HEK293T (cell line): ENCODE results near the gene AKAP4.

Source experiments
- CTCF ChIA-PET: fragments of 350-600 bp; formaldehyde crosslinking; extraction: SDS; loops from one replicate; lab custom pipeline; 2021; ENCODE audit warnings: antibody characterized with exemption, inconsistent platforms; lab: Yijun Ruan, JAX
- POLR2A ChIA-PET: fragments of 350-600 bp; formaldehyde crosslinking; extraction: SDS; loops from one replicate; lab custom pipeline; 2020; ENCODE audit warnings: antibody characterized with exemption, inconsistent platforms; lab: Yijun Ruan, JAX
- DNase-seq: peaks from one replicate; pipeline ENCODE4 v3.0.0; 2012; ENCODE audit warnings: mixed read lengths; ENCODE audit errors: extremely low spot score
- ARNT ChIP-seq: fragments of 450-650 bp; IDR thresholded peaks from 2 replicates; pipeline ENCODE4 v1.6.1; 2017; ENCODE audit warnings: mild to moderate bottlenecking
- BHLHE40 ChIP-seq: fragments of 450-650 bp; IDR thresholded peaks from 2 replicates; pipeline ENCODE4 v1.6.1; 2016; ENCODE audit warnings: mild to moderate bottlenecking, moderate library complexity, borderline replicate concordance
- CTBP1 ChIP-seq: fragments of 450-650 bp; IDR thresholded peaks from 2 replicates; pipeline ENCODE4 v1.6.1; 2016; ENCODE audit warnings: borderline replicate concordance
- ELF4 ChIP-seq: fragments of 450-650 bp; IDR thresholded peaks from 2 replicates; pipeline ENCODE4 v1.6.1; 2017; ENCODE audit warnings: antibody characterized with exemption
- FOXA1 ChIP-seq: fragments of 450-650 bp; IDR thresholded peaks from 2 replicates; pipeline ENCODE4 v1.6.1; 2016; ENCODE audit warnings: mild to moderate bottlenecking
- FOXK2 ChIP-seq: fragments of 450-650 bp; IDR thresholded peaks from 2 replicates; pipeline ENCODE4 v1.6.1; 2016; ENCODE audit warnings: mild to moderate bottlenecking
- FOXM1 ChIP-seq: fragments of 450-650 bp; IDR thresholded peaks from 2 replicates; pipeline ENCODE4 v1.6.1; 2017; ENCODE audit warnings: mild to moderate bottlenecking, borderline replicate concordance
- HDGF ChIP-seq: fragments of 450-650 bp; IDR thresholded peaks from 2 replicates; pipeline ENCODE4 v1.6.1; 2017; ENCODE audit warnings: antibody characterized with exemption, borderline replicate concordance
- L3MBTL2 ChIP-seq: fragments of 450-650 bp; conservative IDR thresholded peaks from 2 replicates; pipeline ENCODE4 v1.6.1; 2016; ENCODE audit warnings: mild to moderate bottlenecking
- LEF1 ChIP-seq: fragments of 450-650 bp; IDR thresholded peaks from 2 replicates; pipeline ENCODE4 v1.6.1; 2017; ENCODE audit warnings: mild to moderate bottlenecking, borderline replicate concordance
- NFRKB ChIP-seq: fragments of 450-650 bp; IDR thresholded peaks from 2 replicates; pipeline ENCODE4 v1.6.1; 2016; ENCODE audit warnings: mild to moderate bottlenecking, moderate library complexity
- SP1 ChIP-seq: fragments of 450-650 bp; IDR thresholded peaks from 2 replicates; pipeline ENCODE4 v1.6.1; 2017
- SUZ12 ChIP-seq: fragments of 450-650 bp; IDR thresholded peaks from 2 replicates; pipeline ENCODE4 v1.6.1; 2016; ENCODE audit warnings: mild to moderate bottlenecking
- TARDBP ChIP-seq: fragments of 450-650 bp; IDR thresholded peaks from 2 replicates; pipeline ENCODE4 v1.6.1; 2016
- ZNF384 ChIP-seq: fragments of 450-650 bp; IDR thresholded peaks from 2 replicates; pipeline ENCODE4 v1.6.1; 2016
- TF ChIP-seq, protein P1 (sequence below): fragments of 450-650 bp; IDR thresholded peaks from 2 replicates; pipeline ENCODE4 v1.6.1; 2016

AKAP4 gene

DNA sequence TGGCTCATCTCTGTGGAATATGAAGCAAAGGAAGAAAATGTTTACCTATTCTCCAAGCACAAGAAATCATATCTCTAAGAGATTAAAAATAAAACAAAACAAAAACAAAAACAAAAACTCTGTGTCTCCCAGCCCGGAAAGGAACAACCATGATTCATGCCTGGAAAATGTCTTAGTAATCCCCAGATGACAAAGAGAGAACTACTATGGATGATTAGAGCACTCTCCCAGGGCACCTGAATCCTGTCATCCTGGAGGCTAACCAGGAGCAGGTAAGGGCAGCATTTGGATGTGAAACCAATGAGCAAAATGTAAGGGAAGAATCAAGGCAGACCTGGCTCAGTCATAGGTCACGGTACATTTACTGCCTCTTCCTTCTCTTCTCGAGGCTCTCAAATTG lies 1.7 kb upstream of the AKAP4 start:
- no peak for DNase-seq
- POLR2A ChIA-PET: no interaction called here
- CTCF ChIA-PET: no interaction called here
- no peak for TF ChIP-seq ZNF384
- TF ChIP-seq FOXA1: no peak
- no peak for TF ChIP-seq FOXM1
- no peak for TF ChIP-seq SUZ12
- no peak for TF ChIP-seq ARNT
- TF ChIP-seq BHLHE40: no peak
- no peak for TF ChIP-seq NFRKB
- TF ChIP-seq LEF1: no peak
- TF ChIP-seq TARDBP: no peak
- TF ChIP-seq CTBP1: no peak
- no peak for TF ChIP-seq SP1
- TF ChIP-seq, protein P1, sequence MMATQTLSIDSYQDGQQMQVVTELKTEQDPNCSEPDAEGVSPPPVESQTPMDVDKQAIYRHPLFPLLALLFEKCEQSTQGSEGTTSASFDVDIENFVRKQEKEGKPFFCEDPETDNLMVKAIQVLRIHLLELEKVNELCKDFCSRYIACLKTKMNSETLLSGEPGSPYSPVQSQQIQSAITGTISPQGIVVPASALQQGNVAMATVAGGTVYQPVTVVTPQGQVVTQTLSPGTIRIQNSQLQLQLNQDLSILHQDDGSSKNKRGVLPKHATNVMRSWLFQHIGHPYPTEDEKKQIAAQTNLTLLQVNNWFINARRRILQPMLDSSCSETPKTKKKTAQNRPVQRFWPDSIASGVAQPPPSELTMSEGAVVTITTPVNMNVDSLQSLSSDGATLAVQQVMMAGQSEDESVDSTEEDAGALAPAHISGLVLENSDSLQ: no peak
- no peak for TF ChIP-seq L3MBTL2

DNA sequence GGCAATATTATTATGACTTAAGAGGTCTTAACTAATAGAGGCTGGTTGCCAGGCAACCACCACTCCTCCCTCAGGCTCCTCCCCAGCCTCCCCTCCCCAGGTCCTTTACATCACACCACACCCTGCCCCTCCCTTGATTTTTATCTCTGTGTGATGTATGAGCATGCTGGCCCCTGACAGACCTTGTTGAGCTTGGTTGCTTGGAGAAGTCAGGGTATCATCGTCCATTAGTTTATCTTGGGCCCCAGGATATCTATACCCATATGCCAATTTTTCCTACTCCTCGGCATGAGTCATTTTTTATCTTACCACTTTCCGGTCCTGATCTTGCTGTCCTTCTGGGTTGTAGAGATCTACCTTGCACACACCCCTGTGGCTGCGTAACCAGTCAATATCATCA lies 2.5 kb downstream of the AKAP4 start:
- no peak for TF ChIP-seq FOXM1
- TF ChIP-seq FOXA1: no peak
- TF ChIP-seq TARDBP: no peak
- TF ChIP-seq CTBP1: no peak
- TF ChIP-seq NFRKB: no peak
- no peak for TF ChIP-seq BHLHE40
- TF ChIP-seq, protein P1: no peak
- TF ChIP-seq ARNT: no peak
- TF ChIP-seq LEF1: no peak
- no peak for TF ChIP-seq SP1
- no peak for TF ChIP-seq ELF4
- no peak for TF ChIP-seq L3MBTL2
- no peak for TF ChIP-seq FOXK2
- no peak for TF ChIP-seq HDGF
- no peak for TF ChIP-seq SUZ12
- no peak for TF ChIP-seq ZNF384
- no peak for DNase-seq
- ChIA-PET POLR2A (no interaction called here), CTCF (no interaction called here)

GRCh38 chrX:50188859-50189600 lies 11.8 kb downstream of the AKAP4 start:
- no peak for DNase-seq
- POLR2A ChIA-PET: no interaction called here
- CTCF ChIA-PET: no interaction called here
- TF ChIP-seq LEF1 (no peak), FOXK2 (no peak), HDGF (no peak), ARNT (no peak), BHLHE40 (no peak), ELF4 (no peak), FOXM1 (no peak), FOXA1 (no peak), CTBP1 (no peak), L3MBTL2 (no peak), SUZ12 (no peak), ZNF384 (no peak), NFRKB (no peak)

DNA sequence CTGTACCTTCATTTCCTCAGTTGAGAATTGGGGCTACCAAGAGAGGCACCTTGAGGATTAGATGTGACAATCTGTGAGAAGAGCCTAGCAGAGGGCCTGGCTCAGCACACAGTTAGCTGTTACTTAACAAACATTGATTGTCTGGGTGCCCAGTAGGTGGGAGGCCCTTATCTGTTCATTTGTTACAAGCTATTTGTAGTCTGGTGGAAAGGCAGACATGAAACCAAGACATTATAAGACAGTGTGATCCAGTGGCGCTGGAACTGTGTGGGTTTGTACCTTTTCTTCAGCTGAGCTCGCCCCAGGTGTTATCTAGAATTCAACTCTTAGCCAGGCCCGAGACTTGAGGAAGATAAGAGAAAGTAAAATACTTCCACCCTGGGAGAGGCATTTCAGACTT lies 16.9 kb downstream of the AKAP4 start:
- ChIA-PET POLR2A (no interaction called here), CTCF (no interaction called here)
- TF ChIP-seq SUZ12 (no peak), L3MBTL2 (no peak), TARDBP (no peak), ZNF384 (no peak), ELF4 (no peak), FOXA1 (no peak), NFRKB (no peak), FOXM1 (no peak), BHLHE40 (no peak)
- no peak for DNase-seq

GRCh38 chrX:50180073-50180940 lies 20.5 kb downstream of the AKAP4 start:
- ChIA-PET CTCF (no interaction called here), POLR2A (no interaction called here)
- TF ChIP-seq L3MBTL2 (peak; percentile 33; the same call in 1 of the 2 replicates), ARNT (no peak), ZNF384 (peak; percentile 52; the same call in 1 of the 2 replicates)
- peak; percentile 33 for DNase-seq

GRCh38 chrX:50169717-50170116 lies 31.1 kb downstream of the AKAP4 start:
- POLR2A ChIA-PET: no interaction called here
- CTCF ChIA-PET: no interaction called here
- DNase-seq: no peak

More at GRCh38 chrX:50169717-50170116, 31.1 kb downstream of the AKAP4 start:
- TF ChIP-seq FOXA1 (no peak), LEF1 (no peak), NFRKB (no peak), ELF4 (no peak), BHLHE40 (no peak), FOXK2 (no peak), ZNF384 (no peak)
- TF ChIP-seq, protein P1: no peak
